ENCODE measurements around the gene CCL16. TPM values are rescaled to one million over a fixed set of nuclear protein-coding genes. Genes with fewer than 3 reads are reported as not detected.

CCL16 gene
- total RNA-seq, 1 experiment from 2014 or later, result not detected

DNA sequence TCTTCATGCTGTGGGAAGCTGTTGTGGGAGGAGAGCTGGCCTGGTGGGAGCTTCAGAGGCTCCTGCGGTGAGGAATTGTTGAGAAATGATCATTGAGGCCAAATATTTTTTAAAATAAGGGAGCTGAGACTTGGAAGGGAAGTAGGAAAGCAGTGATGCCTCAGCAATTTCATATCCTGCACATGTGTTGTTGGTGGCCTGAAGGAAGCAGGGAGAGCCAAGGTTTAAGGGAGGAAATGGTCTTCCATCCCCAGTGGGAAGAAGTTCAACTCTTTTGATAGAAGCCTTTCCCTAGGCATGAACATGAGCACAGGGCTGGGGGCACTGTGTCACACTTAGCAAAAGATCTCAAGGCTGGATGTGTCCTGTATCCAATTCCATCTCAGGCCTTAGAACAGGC, 5.3 kb upstream of the CCL16 start, which contains the start of gene CCL14:
Gene CCL14 (minus strand): TSS at position 87 of the 400 bp plus-strand sequence. CDS start 80 bp downstream, at position 7.
- no peak for DNase-seq (ENCODE audit: low spot score)

GRCh38 chr17:35984140-35984539, 2.8 kb upstream of the CCL16 start:
- DNase-seq (ENCODE audit: low spot score), result no peak

- DNase-seq (ENCODE audit: low spot score), result no peak
Measured at GRCh38 chr17:35982409-35983191, 1.3 kb upstream of the CCL16 start.

DNA sequence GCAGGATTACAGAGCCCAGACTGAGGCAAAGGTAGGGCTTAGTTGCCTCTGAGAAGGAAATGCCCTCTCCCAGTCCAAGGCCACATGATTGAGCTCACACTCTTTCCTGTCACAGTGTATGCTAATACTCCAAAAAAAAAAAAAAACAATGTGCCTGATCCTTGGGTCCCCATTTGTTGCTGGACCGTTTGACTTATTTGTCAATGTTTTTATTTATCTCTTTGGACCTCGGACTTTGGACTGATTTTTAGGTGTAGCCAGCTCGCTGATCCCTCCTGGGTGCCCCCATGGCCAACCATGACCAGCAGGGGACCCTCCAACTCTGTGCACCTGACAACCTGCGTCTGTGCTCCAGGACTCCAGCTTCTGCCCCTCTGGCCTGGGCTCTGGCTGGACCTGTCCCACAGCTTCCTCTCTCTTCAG, 622 bp upstream of the CCL16 start:
- DNase-seq (ENCODE audit: low spot score), result no peak

DNA sequence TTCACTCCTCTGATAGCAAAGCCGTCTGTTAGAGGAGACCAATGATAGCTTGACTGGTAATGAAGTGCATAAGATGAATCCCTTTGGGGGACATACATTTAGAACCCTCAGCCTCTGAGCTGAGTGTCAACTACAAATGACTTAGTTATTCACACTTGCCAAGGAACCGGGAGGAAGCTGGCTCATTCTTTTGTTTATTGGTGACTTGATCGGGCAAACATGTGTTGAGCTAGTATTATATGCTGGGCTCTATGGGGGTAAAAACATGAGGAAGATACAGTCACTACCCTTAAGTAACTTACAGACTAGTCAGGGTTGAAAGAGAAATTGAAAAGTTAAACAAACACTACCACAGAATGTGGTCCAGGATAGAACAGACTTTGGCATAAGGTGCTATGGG, 3.0 kb downstream of the CCL16 start:
- DNase-seq (ENCODE audit: low spot score), result no peak

- no peak for DNase-seq (ENCODE audit: low spot score)
Measured at GRCh38 chr17:35977509-35977908, 3.8 kb downstream of the CCL16 start.

DNA sequence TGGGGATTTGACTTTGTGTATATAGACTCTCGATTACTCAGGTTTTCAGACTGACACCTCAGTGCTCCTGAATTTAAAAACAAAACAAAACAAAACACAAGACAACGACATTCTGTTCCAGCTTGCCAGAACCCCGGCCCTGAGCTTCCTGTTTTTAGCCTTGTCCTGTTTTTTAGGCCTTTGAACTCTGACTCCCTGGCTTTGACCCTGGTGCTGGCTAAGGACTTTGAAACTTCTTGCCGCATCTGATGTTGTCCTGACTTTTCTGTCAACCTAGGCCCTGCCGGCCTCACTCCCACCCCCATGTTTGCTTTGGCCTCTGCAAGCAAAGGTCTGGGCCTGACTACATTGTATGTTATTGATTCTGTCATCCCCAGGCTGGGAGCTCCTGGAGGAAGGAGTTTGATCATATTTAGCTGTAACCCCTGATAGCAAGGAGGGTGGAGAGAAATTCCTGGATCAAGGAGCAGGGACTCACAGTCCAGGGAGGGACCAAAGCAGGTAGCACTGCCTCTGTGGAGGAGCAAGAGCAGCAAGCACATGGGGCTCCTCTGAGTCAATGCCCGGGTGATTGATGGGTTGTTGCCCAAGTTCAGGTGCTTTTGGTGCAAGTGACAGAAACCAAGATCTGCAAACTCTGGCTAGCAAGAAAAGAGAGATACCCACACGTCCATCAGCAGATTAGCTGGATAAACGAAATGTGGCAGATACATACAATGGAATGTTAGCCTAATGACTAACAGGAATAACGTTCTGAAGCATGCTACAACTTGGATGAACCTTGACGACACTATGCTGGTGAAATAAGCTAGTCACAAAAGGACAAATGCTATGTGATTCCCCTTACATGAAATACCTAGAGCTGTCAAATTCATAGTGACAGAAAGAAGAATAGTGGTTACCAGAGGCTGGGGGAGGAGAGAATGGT, 7.7 kb downstream of the CCL16 start:
- no peak for DNase-seq (ENCODE audit: low spot score)

DNA sequence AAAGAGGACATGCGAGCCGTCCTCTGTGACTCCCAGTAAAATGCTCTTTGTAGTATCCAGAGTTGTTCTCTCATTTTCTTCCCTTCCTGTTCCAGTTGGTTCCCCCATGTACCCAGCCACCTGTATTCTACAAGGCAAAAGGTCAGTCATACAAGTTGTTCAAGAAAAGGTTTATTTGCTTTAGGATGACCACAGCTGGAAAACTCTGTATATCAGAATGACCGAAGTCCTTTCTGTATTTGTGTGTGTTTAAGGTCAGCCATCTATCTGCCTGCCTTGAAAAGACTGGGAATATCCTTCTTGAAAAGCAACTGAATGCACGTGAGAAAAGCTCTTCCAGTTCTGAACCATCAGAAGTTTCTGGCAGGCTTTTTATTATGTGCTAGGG, 8.4 kb downstream of the CCL16 start:
- DNase-seq (ENCODE audit: low spot score), result no peak

- DNase-seq (ENCODE audit: low spot score), result no peak
Measured at GRCh38 chr17:35972535-35972934, 8.8 kb downstream of the CCL16 start.

- no peak for DNase-seq (ENCODE audit: low spot score)
Measured at GRCh38 chr17:35972066-35972465, 9.2 kb downstream of the CCL16 start.

DNA sequence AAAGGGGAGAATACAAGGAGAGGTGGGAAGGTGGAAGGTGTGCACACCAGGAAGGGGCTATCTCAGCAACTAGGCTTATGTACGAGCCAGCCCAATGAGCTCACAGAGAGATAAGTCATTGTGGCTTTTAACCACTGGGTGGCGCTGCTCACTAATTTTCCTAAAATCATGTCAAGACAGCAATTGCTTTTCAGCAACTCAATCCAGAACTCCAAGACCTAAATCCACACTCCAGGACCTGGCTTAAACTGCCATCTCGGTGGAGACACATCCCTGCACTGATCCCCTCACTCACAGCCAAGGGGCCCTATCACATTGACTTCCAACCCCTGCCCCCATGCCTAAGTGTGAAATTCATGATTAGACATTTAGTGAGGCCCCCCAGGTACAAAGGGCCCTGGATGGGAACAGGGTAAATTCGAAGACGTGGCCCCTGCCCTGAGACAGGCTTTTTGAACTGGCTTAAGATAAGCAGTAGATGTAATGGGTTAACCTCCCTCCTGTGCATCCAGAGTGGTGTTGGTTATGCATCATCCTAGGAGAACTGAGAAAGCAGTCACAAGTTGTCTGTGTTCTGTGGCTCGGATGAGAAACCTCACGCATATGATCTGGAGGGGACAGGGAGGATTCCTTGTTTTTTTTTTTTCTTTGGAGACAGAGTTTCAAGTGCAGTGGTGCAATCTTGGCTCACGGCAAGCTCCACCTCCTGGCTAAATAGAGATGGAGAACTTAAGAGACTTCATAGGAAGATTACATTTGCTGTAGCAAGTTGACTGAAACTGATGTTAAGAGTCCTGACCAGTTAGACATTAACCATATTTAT, 11.5 kb downstream of the CCL16 start:
- peak; percentile 72 for DNase-seq (ENCODE audit: low spot score)

GRCh38 chr17:35968520-35969054, 12.7 kb downstream of the CCL16 start:
- DNase-seq (ENCODE audit: low spot score), result no peak

- DNase-seq (ENCODE audit: low spot score), result no peak
Measured at GRCh38 chr17:35965272-35965671, 16.0 kb downstream of the CCL16 start.

- no peak for DNase-seq (ENCODE audit: low spot score)
Measured at GRCh38 chr17:35963663-35964062, 17.6 kb downstream of the CCL16 start.

DNA sequence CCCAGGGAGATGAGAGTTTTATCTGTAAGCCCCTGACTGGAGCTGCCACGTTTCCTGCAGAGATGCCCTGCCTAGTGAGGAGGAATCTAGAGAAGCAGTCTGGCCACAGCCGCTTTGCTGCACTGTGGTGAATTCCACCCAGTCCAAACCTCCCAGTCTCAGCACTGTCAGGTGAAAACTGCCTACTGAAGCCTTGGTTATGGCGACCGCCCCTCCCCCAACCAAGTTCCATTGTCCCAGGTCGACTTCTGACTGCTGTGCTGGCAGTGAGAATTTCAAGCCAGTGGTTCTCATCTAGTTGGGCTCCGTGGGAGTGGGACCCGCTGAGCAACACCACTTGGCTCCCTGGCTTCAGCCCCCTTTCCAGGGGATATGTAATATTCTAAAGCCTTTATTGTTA, 27.6 kb downstream of the CCL16 start:
- no peak for DNase-seq (ENCODE audit: low spot score)

DNA sequence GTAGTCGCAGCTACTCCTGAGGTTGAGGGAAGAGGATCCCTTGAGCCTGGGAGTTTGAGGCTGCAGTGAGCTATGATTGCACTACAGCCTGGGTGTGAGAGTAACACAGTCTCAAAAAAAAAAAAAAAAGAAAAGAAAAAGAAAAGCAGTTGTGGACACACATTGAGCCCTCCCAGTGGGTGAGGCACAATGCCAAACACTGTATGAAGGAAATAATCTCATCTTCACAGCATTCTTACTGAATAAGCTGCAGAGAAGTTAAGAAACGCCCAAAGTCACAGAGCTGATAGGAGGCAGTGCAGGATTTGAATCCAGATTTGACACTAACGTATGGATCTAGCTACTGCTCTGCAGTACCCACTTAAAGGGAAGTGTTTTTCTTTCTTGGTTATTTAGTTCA, 31.9 kb downstream of the CCL16 start:
- no peak for DNase-seq (ENCODE audit: low spot score)

GRCh38 chr17:35948092-35948491, 33.2 kb downstream of the CCL16 start:
- DNase-seq (ENCODE audit: low spot score), result no peak

DNA sequence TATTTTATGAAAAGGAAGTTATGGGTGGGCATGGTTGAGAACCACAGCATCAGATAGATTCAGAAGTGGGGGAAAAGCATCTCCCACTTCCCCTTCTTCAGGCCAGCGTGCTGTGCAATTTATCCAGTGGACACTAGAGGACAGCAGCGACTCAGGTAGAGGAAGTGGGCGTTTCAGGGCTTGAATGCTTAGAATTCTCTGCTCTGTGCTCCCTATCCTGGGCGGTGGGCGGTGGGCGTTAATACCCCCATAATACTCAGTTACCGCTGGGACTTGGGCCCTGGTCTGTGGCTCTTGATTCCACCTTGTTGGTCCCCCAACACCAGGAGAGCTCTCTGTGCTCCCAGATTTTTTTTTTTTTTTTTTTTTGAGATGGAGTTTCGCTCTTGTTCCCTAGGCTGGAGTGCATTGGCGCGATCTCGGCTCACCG, 34.1 kb downstream of the CCL16 start:
- peak; percentile 65 for DNase-seq (ENCODE audit: low spot score)

- DNase-seq (ENCODE audit: low spot score), result no peak
Measured at GRCh38 chr17:35944151-35944550, 37.1 kb downstream of the CCL16 start.

DNA sequence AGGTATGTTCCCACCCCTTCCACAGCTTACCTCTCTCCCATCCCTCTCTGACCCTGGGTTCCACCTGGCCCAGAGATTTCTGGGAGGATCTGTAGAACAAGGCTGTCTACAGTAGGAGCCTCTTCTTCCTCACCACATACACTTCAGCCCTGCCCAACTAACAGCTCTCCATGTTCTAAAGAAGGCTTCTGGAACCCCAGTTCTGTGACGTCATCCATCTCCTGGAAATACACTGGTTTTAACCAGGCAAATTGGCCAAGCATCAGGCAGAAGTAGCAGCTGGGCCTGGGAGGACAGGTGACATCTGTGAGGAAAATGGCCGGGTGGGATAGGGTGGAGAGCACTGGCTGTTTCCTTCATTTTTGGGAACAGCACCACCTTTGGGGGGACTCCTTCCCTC, 37.8 kb downstream of the CCL16 start, which contains the start of gene LYZL6:
Gene LYZL6 (minus strand): TSS at position 177 of the 400 bp plus-strand sequence. CDS start 4,357 bp downstream, outside the sequence.
- DNase-seq (ENCODE audit: low spot score), result no peak

DNA sequence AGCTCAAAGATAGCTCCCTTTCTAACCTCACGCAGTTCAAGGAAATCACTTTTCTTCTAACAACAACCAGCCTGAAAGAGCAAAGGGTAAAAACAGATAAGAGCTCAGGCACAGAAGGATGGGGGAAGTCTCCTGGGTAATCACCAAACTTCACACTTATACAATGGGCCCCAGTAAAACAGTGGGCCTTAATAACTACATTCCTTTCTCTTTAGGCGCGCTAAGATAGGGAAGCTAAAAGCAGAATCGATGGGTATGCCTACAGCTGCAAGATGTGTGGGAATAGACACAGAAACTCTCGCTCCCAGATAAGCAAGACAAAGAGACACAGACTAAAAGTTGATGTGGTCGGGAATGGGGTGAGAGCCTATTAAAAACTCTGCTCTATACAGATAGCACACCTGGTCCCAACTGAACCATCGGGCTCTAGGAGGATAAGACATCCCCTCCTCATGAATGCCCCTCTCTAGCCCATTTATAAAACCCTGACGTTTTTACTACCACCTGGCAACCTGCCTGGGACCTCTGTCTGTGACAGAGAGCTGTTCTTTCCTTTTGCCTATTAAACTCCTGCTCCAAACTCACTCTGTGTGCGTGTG, 38.6 kb downstream of the CCL16 start:
- no peak for DNase-seq (ENCODE audit: low spot score)

All from H4 (cell line).